Measurements from ENCODE around the gene PCBP3.

The PCBP3 gene

DNA sequence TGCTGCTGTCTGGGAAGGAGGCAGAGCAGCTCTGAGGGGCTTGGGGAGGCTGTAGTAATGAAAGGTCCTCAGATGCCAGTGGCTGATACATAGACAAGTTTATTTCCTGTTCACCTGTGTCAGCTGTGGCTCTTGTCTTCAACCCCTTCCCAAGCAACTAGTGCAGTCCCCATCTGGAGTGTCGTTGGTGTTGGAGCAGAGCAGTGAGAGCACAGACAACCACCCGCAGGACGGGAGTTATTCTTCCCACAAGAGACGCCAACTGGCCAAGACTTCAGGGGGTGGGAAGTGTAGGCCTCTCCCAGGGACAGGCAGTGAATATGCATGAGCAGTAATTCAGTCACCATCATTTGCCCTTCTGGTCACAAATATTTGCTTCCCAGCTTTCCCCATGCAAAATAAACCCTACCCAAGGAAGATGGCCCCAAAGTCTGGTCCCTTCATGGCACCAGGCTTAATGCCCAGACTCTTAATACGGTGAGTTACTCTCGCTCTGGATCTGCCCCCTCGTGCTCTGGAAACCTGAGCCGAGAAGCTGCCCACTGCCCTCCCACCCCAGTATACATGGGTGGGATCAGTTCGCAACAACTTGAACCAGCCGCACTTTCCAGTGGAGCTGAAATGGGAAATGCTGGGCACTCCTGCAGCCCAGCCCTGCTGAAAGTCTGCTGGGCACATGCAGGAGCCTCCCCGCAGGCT lies 184.5 kb downstream of the PCBP3 start:
- TF ChIP-seq, protein P1, sequence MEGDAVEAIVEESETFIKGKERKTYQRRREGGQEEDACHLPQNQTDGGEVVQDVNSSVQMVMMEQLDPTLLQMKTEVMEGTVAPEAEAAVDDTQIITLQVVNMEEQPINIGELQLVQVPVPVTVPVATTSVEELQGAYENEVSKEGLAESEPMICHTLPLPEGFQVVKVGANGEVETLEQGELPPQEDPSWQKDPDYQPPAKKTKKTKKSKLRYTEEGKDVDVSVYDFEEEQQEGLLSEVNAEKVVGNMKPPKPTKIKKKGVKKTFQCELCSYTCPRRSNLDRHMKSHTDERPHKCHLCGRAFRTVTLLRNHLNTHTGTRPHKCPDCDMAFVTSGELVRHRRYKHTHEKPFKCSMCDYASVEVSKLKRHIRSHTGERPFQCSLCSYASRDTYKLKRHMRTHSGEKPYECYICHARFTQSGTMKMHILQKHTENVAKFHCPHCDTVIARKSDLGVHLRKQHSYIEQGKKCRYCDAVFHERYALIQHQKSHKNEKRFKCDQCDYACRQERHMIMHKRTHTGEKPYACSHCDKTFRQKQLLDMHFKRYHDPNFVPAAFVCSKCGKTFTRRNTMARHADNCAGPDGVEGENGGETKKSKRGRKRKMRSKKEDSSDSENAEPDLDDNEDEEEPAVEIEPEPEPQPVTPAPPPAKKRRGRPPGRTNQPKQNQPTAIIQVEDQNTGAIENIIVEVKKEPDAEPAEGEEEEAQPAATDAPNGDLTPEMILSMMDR (IDR thresholded peaks at IDR 0.05; ENCODE audit: low read depth, low read length, missing control alignments) = no peak
- in situ Hi-C loops (cut with HindIII; ENCODE audit: low sequenced_read_pairs) = no loop called here
- H3K4me3 ChIP-seq (ENCODE audit: low read depth, low read length) = no peak overlapping the region
- DNase-seq (ENCODE audit: low read depth) = no peak

DNA sequence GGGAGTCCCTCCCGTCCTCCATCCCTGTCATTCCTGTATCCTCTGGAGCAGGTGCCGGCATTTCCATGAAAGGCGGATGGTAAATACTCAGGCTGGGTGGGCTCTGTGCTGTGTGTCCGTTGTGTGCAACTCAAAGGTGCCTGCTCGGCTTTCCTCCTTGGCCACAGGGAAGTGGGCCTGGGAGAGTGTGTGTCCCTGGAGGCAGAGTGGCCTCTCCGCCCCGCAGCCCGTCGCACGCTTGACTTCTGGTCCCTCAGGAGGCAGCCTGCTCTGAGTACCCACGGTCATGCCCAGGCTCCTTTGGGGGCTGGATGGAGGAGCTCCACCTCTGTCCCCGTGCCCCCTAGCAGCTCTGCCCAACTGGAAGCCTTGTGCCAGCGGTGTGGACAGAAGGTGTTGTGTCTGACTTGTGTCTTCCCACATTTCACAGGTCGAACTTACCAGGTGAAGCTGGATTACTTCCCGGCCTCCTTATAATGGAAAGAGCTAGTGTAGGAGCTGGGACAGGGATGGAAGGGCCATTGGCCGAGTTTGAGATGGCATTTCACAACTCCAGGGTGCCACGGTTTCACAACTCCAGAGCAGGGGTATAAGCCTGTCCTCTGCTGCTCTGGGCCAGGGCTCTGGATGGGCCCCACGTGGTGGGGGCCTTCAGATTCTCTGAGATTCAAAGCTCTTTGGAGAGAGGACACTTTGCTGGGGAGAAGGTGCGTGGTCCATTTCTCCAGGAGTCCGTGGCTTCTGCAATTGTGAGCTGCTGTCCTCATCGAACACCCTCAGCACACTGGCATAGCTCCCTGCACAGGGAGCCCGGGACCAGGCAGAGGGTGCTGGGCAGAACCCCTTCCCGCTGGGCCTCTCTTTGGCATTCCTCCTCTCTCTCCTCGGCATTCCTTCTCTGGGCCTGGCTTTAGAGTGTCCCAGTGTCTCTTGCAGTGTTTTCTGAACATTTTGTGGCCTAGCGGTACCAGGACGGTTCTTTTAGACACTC lies 185.3 kb downstream of the PCBP3 start:
- no peak for DNase-seq (ENCODE audit: low read depth)
- no peak overlapping the region for H3K4me3 ChIP-seq (ENCODE audit: low read depth, low read length)
- TF ChIP-seq, protein P1 (IDR thresholded peaks at IDR 0.05; ENCODE audit: low read depth, low read length, missing control alignments) = no peak
- in situ Hi-C loops (cut with HindIII; ENCODE audit: low sequenced_read_pairs) = no loop called here

DNA sequence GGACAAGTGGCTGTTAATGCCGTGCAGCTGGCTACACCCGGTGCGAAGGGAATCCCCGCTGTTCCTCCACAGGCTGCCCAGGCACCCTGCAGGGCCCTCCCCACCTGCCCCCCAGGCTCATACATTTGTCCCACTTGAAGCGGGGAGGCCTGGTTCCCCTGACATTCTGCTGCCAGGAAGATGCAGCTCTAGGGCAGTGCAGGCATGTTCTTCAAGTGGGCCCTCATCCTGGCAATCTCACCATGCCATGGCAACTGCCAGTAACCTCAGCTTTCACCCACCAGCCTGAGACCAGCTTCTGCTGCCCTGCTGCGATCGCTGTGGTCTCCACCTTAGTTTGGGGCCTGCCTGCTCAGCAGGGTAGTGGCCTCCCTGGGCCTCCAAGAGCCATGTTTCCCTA lies 186.1 kb downstream of the PCBP3 start:
- in situ Hi-C loops (cut with HindIII; ENCODE audit: low sequenced_read_pairs) = no loop called here
- TF ChIP-seq, protein P1 (IDR thresholded peaks at IDR 0.05; ENCODE audit: low read depth, low read length, missing control alignments) = no peak
- DNase-seq (ENCODE audit: low read depth) = no peak
- H3K4me3 ChIP-seq (ENCODE audit: low read depth, low read length) = no peak overlapping the region

DNA sequence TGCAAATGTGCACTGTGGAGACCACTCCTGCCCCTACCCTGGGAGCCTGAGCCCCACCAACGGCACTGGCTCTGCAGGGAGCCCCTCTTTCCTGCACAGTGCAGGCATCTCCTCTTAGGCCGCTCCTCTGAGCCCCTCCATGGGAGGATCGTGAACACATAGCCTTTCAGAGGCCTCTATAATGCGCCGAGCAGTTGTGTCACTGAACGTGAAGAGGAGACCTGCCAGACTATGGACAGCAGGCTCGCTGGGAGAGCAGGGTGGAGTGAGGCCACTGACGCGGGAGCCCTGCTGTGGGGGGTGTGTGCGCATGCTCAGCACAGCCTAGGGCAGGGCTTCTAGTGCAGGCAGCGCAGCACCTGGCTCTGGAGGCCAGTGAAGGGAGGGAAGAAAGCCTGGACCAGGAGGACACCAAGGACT lies 186.7 kb downstream of the PCBP3 start:
- DNase-seq (ENCODE audit: low read depth) = no peak
- TF ChIP-seq, protein P1 (IDR thresholded peaks at IDR 0.05; ENCODE audit: low read depth, low read length, missing control alignments) = no peak
- in situ Hi-C loops (cut with HindIII; ENCODE audit: low sequenced_read_pairs) = no loop called here

DNA sequence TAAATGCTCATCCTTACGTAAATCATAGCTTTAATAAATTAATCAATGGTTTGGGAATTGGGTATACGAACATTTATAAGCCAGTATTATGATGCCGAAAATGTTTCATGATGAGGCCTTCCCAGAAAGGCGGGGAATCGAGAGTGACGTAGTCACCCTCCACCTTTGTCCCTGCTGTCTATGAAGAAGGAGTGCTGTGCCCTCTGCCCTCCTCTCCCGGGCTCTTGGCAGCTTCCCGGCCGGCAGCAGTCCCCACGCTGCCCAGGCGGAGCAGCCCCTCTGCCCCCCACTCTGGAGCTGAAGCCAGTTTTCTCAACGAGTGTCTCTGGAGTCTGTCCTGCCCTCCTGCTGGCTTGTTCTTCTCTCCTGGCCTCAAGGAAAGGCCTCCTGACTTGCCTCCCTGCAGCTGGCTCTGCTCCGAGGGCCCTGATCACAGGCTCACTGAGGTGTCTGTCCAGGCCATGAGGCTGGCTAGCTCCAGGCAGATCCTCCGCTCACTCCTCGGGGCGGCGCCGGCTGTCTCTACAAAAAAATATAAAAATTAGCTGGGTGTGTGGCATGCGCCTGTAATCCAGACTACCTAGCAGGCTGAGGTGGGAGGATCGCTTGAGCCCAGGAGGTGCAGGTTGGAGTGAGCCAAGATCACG lies 187.3 kb downstream of the PCBP3 start:
- TF ChIP-seq, protein P1 (IDR thresholded peaks at IDR 0.05; ENCODE audit: low read depth, low read length, missing control alignments) = no peak
- no peak overlapping the region for H3K4me3 ChIP-seq (ENCODE audit: low read depth, low read length)
- in situ Hi-C loops (cut with HindIII; ENCODE audit: low sequenced_read_pairs) = no loop called here
- no peak for DNase-seq (ENCODE audit: low read depth)

More for the DNA sequence above, 186.7 kb downstream of the PCBP3 start:
- H3K4me3 ChIP-seq (ENCODE audit: low read depth, low read length) = no peak overlapping the region

Measured in astrocyte of the cerebellum (primary cell).